GM12878 (cell line): ENCODE data around the gene SLC35F3. TPM values are rescaled to one million over a fixed set of nuclear protein-coding genes. Genes with fewer than 3 reads are reported as not detected.

ENCODE experiments used
- ATAC-seq: fragments of 200-7000 bp; cut with Tn5 transposase; 3 replicates; pipeline ENCODE4 v1.9.1; 2020; ENCODE audit warnings: mild to moderate bottlenecking, moderate library complexity
- BruUV-seq: library from RNA; stranded (reverse); fragments of 400-500 nt; replicated peaks from 2 replicates; lab custom pipeline; 2021; lab: Mats Ljungman, UMichigan
- CTCF ChIA-PET: fragments of 300-600 bp; sonication (Branson Sonifier 250); formaldehyde crosslinking; extraction: SDS; loops from one replicate; lab custom pipeline; 2021; ENCODE audit warnings: inconsistent platforms; lab: Yijun Ruan, JAX
- POLR2A ChIA-PET: fragments of 350-600 bp; formaldehyde crosslinking; extraction: SDS; loops from one replicate; lab custom pipeline; 2021; ENCODE audit warnings: inconsistent platforms; lab: Charles Lee
- RAD21 ChIA-PET: fragments of 300-600 bp; sonication (Branson Sonifier 250); formaldehyde crosslinking; loops from one replicate; lab custom pipeline; 2023; ENCODE audit warnings: antibody characterized with exemption; ENCODE audit not compliant: unreplicated experiment; lab: Charles Lee
- SMC1A ChIA-PET: fragments of 300-600 bp; sonication (Branson Sonifier 250); formaldehyde crosslinking; loops from one replicate; lab custom pipeline; 2023; ENCODE audit not compliant: unreplicated experiment, uncharacterized antibody; lab: Charles Lee
- DNase-seq: peaks from one replicate; pipeline ENCODE4 v3.0.0-alpha.2; 2011; ENCODE audit warnings: low read depth, low spot score
- FAIRE-seq: peaks from 3 replicates; lab custom pipeline; 2011; peaks lifted over from hg19 to GRCh38; lab: Jason Lieb, UNC
- H2AFZ ChIP-seq: 2 replicates; pipeline ENCODE4 v1.6.0; 2011; ENCODE audit warnings: low read depth, low read length, control low read depth; ENCODE audit not compliant: control insufficient read depth
- H3K27ac ChIP-seq: 2 replicates; pipeline ENCODE4 v1.5.1; 2011; ENCODE audit warnings: control low read depth; ENCODE audit not compliant: control insufficient read depth, insufficient read depth
- H3K27me3 ChIP-seq, 2 experiments: replicated peaks in 1 of 2; 2 replicates each; pipeline versions ENCODE4 v1.6.0 to v1.6.1; 2011; ENCODE audit warnings: low read length in 1 of 2; ENCODE audit not compliant: control insufficient read depth in 2 of 2, insufficient read depth in 2 of 2
- H3K36me3 ChIP-seq, 2 experiments: 2 replicates each; pipeline ENCODE4 v1.5.1; 2011; ENCODE audit warnings: low read length in 1 of 2; ENCODE audit not compliant: control insufficient read depth in 2 of 2, insufficient read depth in 2 of 2
- H3K4me1 ChIP-seq: 2 replicates; pipeline ENCODE4 v1.6.1; 2011; ENCODE audit warnings: mild to moderate bottlenecking, low read length, moderate library complexity, mixed read lengths; ENCODE audit not compliant: control insufficient read depth, insufficient read depth
- H3K4me2 ChIP-seq: 2 replicates; pipeline ENCODE4 v1.6.0; 2011; ENCODE audit warnings: control low read depth; ENCODE audit not compliant: control insufficient read depth, insufficient read depth
- H3K4me3 ChIP-seq: fragments of 200-600 bp; sonication (generic); 2 replicates; pipeline ENCODE4 v1.5.1; 2016
- H3K79me2 ChIP-seq: 2 replicates; pipeline ENCODE4 v1.6.0; 2011; ENCODE audit warnings: low read length; ENCODE audit not compliant: control insufficient read depth, insufficient read depth
- H3K9ac ChIP-seq: 2 replicates; pipeline ENCODE4 v1.8.0; 2011; ENCODE audit warnings: low read length, control low read depth, mixed read lengths; ENCODE audit not compliant: control insufficient read depth, insufficient read depth
- H3K9me3 ChIP-seq: replicated peaks from 3 replicates; pipeline ENCODE4 v1.5.1; 2011; ENCODE audit warnings: mild to moderate bottlenecking, low read length; ENCODE audit not compliant: control insufficient read depth, insufficient read depth
- H4K20me1 ChIP-seq: 2 replicates; pipeline ENCODE4 v1.6.0; 2011; ENCODE audit not compliant: control insufficient read depth, insufficient read depth
- FOS ChIP-seq: IDR thresholded peaks from 3 replicates; pipeline ENCODE4 v1.6.1; 2011; ENCODE audit warnings: borderline replicate concordance; ENCODE audit not compliant: insufficient read length; ENCODE audit errors: extremely low read depth
- HDGF ChIP-seq: fragments of 450-650 bp; IDR thresholded peaks from 2 replicates; pipeline ENCODE4 v1.6.1; 2016; ENCODE audit warnings: antibody characterized with exemption
- RUNX3 ChIP-seq: IDR thresholded peaks from 2 replicates; pipeline ENCODE4 v1.6.1; 2012; ENCODE audit warnings: low read length, inconsistent platforms
- WGBS: methylation state at CpG from one replicate; pipeline ENCODE4 v1.1.6; 2016; ENCODE audit warnings: low lambda C conversion rate; ENCODE audit not compliant: insufficient replicate concordance, insufficient coverage; ENCODE audit errors: missing lambda C conversion rate; 5-methylcytosine and 5-hydroxymethylcytosine counted together
- in situ Hi-C: fragments of 300-500 bp; cut with MboI; formaldehyde crosslinking; loops from 9 replicates; pipeline ENCODE4 v1.14.3; 2018; ENCODE audit warnings: mixed read lengths
- intact Hi-C: fragments of 100-400 bp; cut with micrococcal nuclease; formaldehyde crosslinking; loops from one replicate; pipeline ENCODE4 v1.14.2; 2022; ENCODE audit not compliant: unreplicated experiment
- polyA plus RNA-seq, 11 experiments: library from polyadenylated mRNA; depleted of rRNA in 4 of 11; unstranded in 6 of 11; stranded (reverse) in 5 of 11; fragments of >200 nt; fragmentation: Nextera tagmentation in 4 of 11; fragmentation: Illumina TruSeq in 1 of 11; extraction: Ambion mirVana in 4 of 11; extraction: Trizol in 1 of 11; gene quantifications; 1 replicate in 1 of 11; 2 replicates in 10 of 11; pipeline versions ENCODE4 v1.2.1 to v1.2.3, GENCODE V29; 2011 to 2016; ENCODE audit warnings: inconsistent platforms in 2 of 11, missing spikeins in 2 of 11, low read depth in 1 of 11
- total RNA-seq, 4 experiments: library from RNA; depleted of rRNA in 3 of 4; stranded (reverse); fragments of >200 nt in 3 of 4; fragmentation: Illumina TruSeq in 1 of 4; extraction: Trizol in 1 of 4; gene quantifications; 2 replicates each; pipeline versions ENCODE4 v1.2.1 to v1.2.3, GENCODE V29; 2013 to 2021

The SLC35F3 gene
- total and polyA plus RNA-seq, 10 of the 15 experiments (the other 5 are each of a cell fraction or from before 2014, with no cell fraction given) = 1.0 to 8.6 (median 5.7) TPM

DNA sequence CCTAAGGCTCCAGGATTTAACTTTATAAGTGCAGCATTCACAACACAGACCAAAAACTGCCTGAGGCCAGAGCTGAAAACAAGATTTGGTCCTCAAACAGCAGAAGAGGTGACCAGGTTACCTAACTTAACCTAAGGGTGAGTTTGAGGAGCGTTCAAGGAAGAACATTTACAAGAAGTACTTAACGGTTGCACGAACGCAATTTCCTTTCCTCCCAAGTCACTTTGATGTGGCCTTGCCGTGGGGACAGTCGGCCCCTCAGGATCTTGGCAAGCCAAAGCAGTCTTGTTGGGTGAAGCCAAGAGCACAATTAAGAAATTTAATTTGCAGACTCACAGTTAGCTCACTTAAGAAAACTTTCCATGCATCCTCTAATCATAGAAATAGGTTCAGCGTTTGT, 266.1 kb downstream of the SLC35F3 start:
- TF ChIP-seq RUNX3 (0 out of 2 replicates have a peak, but pooled peaks have one; percentile 14), HDGF (no peak)
- BruUV-seq = no TSS peak
- intact Hi-C loops (no loop called here), in situ Hi-C loops (no loop called here)
- H3K9me3 ChIP-seq = no peaks in the 10 kb centered on the region
- H3K36me3 ChIP-seq = no peaks in the 10 kb centered on the region
- POLR2A ChIA-PET = no interaction called here
- no peak overlapping the region for H3K4me3 ChIP-seq
- H3K79me2 ChIP-seq = no peaks in the 10 kb centered on the region
- no peak overlapping the region for H3K27ac ChIP-seq
- H3K4me2 ChIP-seq = no peak overlapping the region
- SMC1A ChIA-PET = interaction anchor here (1.5 kb wide), 1 partner anchor 139 kb away, joined by 6 read pairs; no protein-coding TSS in a partner anchor
- ATAC-seq (no peak), FAIRE-seq (no peak), DNase-seq (no peak)
- H3K4me1 ChIP-seq = peaks cover 6% of the 10 kb centered on the region; the same call in 1 of the 2 replicates
- under 1% methylated on average over 7 of the region's 7 CpGs for WGBS
- no peak overlapping the region; the same call in 1 of the 2 replicates for H2AFZ ChIP-seq
- no peak overlapping the region for H3K9ac ChIP-seq
- CTCF ChIA-PET = interaction anchor here (0.7 to 3.0 kb wide), 6 partner anchors 18 to 186 kb away, joined by 3 to 16 read pairs (median 4); no protein-coding TSS in a partner anchor
- 0 out of 4 replicates have a peak, but pooled peaks cover 0 to 2% of the 10 kb centered on the region in 2 experiments for H3K27me3 ChIP-seq
- H4K20me1 ChIP-seq = no peaks in the 10 kb centered on the region
- RAD21 ChIA-PET = interaction anchor here (0.9 kb wide), 1 partner anchor 65 kb away, joined by 3 read pairs; no protein-coding TSS in a partner anchor

GRCh38 chr1:234173968-234174367, 269.5 kb downstream of the SLC35F3 start:
- intact Hi-C loops = no loop called here
- Histone ChIP-seq H3K79me2 (no peaks in the 10 kb centered on the region), H2AFZ (no peak overlapping the region), H3K4me1 (peaks cover 6% of the 10 kb centered on the region; the same call in 1 of the 2 replicates), H3K27me3 (peaks cover 0 to 4% of the 10 kb centered on the region in 2 experiments; a peak in 1 of 4 replicates), H3K27ac (no peak overlapping the region), H4K20me1 (no peaks in the 10 kb centered on the region), H3K9me3 (no peaks in the 10 kb centered on the region; the same call in 2 of the 3 replicates), H3K4me3 (no peak overlapping the region), H3K4me2 (no peak overlapping the region), H3K9ac (no peak overlapping the region), H3K36me3 (no peaks in the 10 kb centered on the region)
- ChIA-PET RAD21 (no interaction called here), POLR2A (no interaction called here), CTCF (no interaction called here), SMC1A (interaction anchor here (0.9 kb wide), 1 partner anchor 70 kb away, joined by 3 read pairs; no protein-coding TSS in a partner anchor)
- DNase-seq = no peak
- BruUV-seq = no TSS peak
- FAIRE-seq = no peak
- in situ Hi-C loops = no loop called here
- WGBS = 62% methylated on average over 3 of the region's 3 CpGs
- TF ChIP-seq FOS = no peak
- ATAC-seq = no peak
